CD4-positive, alpha-beta T cell (primary cell): ENCODE results near the gene SEMA7A. TPM values are rescaled to one million over a fixed set of nuclear protein-coding genes. Genes with fewer than 3 reads are reported as not detected.

Source experiments
- ATAC-seq: fragments of 200-7000 bp; cut with Tn5 transposase; one replicate; pipeline ENCODE4 v1.10.0; 2022; ENCODE audit warnings: mild to moderate bottlenecking; ENCODE audit not compliant: poor library complexity
- CTCF ChIA-PET: fragments of 350-600 bp; sonication (Branson Sonifier 250); formaldehyde crosslinking; loops from one replicate; lab custom pipeline; 2021; ENCODE audit warnings: antibody characterized with exemption, inconsistent platforms; lab: Charles Lee
- POLR2A ChIA-PET: fragments of 350-600 bp; sonication (Branson Sonifier 250); formaldehyde crosslinking; loops from one replicate; lab custom pipeline; 2021; ENCODE audit warnings: antibody characterized with exemption, inconsistent platforms; lab: Charles Lee
- DNase-seq, 14 experiments: peaks; one replicate each; pipeline ENCODE4 v3.0.0-alpha.2; 2013 to 2020; ENCODE audit warnings: mixed read lengths in 2 of 14
- H3K27ac ChIP-seq, 2 donors: one replicate each; pipeline versions ENCODE4 v1.5.1 to v1.7.0; 2013; ENCODE audit warnings: low read length in 2 of 2, low read depth in 1 of 2, mild to moderate bottlenecking in 1 of 2
- H3K27me3 ChIP-seq, 2 experiments: 1 replicate in 1 of 2; 2 replicates in 1 of 2; pipeline versions ENCODE4 v1.6.1 to v1.7.0; 2013; ENCODE audit warnings: low read length in 2 of 2, control low read depth in 1 of 2, mild to moderate bottlenecking in 1 of 2, moderate library complexity in 1 of 2; ENCODE audit not compliant: insufficient read depth in 2 of 2, control insufficient read depth in 1 of 2
- H3K36me3 ChIP-seq: one replicate; pipeline ENCODE4 v1.6.1; 2013; ENCODE audit warnings: low read length, control low read depth; ENCODE audit not compliant: insufficient read depth
- H3K4me1 ChIP-seq: one replicate; pipeline ENCODE4 v1.6.1; 2013; ENCODE audit warnings: low read length, control low read depth; ENCODE audit not compliant: insufficient read depth
- H3K4me3 ChIP-seq: one replicate; pipeline ENCODE4 v1.5.1; 2013; ENCODE audit warnings: mild to moderate bottlenecking, low read length, moderate library complexity
- H3K9me3 ChIP-seq, 2 experiments: 1 replicate in 1 of 2; 2 replicates in 1 of 2; pipeline versions ENCODE4 v1.6.1 to v1.7.0; 2013; ENCODE audit warnings: low read length in 2 of 2, mild to moderate bottlenecking in 2 of 2, control low read depth in 1 of 2, moderate library complexity in 1 of 2; ENCODE audit not compliant: control insufficient read depth in 1 of 2, insufficient read depth in 1 of 2
- H3K27ac Mint-ChIP-seq: one replicate; pipeline ENCODE4 v1.8.0; 2020; ENCODE audit warnings: mixed read lengths
- H3K27me3 Mint-ChIP-seq: one replicate; pipeline ENCODE4 v1.8.0; 2021; ENCODE audit warnings: mixed read lengths
- H3K36me3 Mint-ChIP-seq: one replicate; pipeline ENCODE4 v1.8.0; 2021; ENCODE audit warnings: low read depth, mixed read lengths
- H3K4me1 Mint-ChIP-seq: one replicate; pipeline ENCODE4 v1.8.0; 2021; ENCODE audit warnings: low read depth, mixed read lengths
- H3K4me3 Mint-ChIP-seq: one replicate; pipeline ENCODE4 v1.8.0; 2020; ENCODE audit warnings: mild to moderate bottlenecking, mixed read lengths
- H3K9me3 Mint-ChIP-seq: one replicate; pipeline ENCODE4 v1.8.0; 2020; ENCODE audit warnings: mixed read lengths
- intact Hi-C, 2 experiments: fragments of 100-400 bp; cut with DNase I in 1 of 2; cut with micrococcal nuclease in 1 of 2; formaldehyde crosslinking; loops; one replicate each; pipeline versions ENCODE4 v1.15.1 to v1.9.0; 2023 to 2025; cut with DNase I, micrococcal nuclease
- total RNA-seq, 174 experiments: library from RNA in 2 of 174; stranded (reverse) in 2 of 174; gene quantifications; one replicate each; pipeline ENCODE4 v1.2.3 and lab custom pipeline; 2021 to 2026
- TF ChIP-seq, protein P1 (sequence below): fragments of 200-600 bp; IDR thresholded peaks from one replicate; pipeline ENCODE4 v1.8.0; 2022; ENCODE audit warnings: antibody characterized with exemption, mild to moderate bottlenecking

SEMA7A gene
- total RNA-seq, 2 experiments from 2014 or later, result 2.3 to 2.7 TPM

GRCh38 chr15:74400915-74401757 is 32.6 kb downstream of the SEMA7A start:
- CTCF ChIA-PET, result interaction anchor here (1.5 kb wide), 1 partner anchor 19 kb away, joined by 4 read pairs; no protein-coding TSS in a partner anchor
- Mint-ChIP-seq H3K27me3 (no peaks in the 10 kb centered on the region), H3K9me3 (no peaks in the 10 kb centered on the region), H3K4me1 (peaks cover 55% of the 10 kb centered on the region), H3K36me3 (no peaks in the 10 kb centered on the region), H3K27ac (no peak overlapping the region), H3K4me3 (peak overlapping the region; percentile 30)
- intact Hi-C loops, result no loop called here
- Histone ChIP-seq H3K27me3 (no peaks in the 10 kb centered on the region), H3K4me1 (peaks cover 52% of the 10 kb centered on the region), H3K9me3 (no peaks in the 10 kb centered on the region), H3K4me3 (no peak overlapping the region), H3K36me3 (no peaks in the 10 kb centered on the region), H3K27ac (no peak overlapping the region)
- POLR2A ChIA-PET, result interaction anchor here (0.6 kb wide), 1 partner anchor 352 kb away, joined by 3 read pairs; no protein-coding TSS in a partner anchor
- TF ChIP-seq, protein P1, sequence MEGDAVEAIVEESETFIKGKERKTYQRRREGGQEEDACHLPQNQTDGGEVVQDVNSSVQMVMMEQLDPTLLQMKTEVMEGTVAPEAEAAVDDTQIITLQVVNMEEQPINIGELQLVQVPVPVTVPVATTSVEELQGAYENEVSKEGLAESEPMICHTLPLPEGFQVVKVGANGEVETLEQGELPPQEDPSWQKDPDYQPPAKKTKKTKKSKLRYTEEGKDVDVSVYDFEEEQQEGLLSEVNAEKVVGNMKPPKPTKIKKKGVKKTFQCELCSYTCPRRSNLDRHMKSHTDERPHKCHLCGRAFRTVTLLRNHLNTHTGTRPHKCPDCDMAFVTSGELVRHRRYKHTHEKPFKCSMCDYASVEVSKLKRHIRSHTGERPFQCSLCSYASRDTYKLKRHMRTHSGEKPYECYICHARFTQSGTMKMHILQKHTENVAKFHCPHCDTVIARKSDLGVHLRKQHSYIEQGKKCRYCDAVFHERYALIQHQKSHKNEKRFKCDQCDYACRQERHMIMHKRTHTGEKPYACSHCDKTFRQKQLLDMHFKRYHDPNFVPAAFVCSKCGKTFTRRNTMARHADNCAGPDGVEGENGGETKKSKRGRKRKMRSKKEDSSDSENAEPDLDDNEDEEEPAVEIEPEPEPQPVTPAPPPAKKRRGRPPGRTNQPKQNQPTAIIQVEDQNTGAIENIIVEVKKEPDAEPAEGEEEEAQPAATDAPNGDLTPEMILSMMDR, result no peak
- DNase-seq, result peak in 2 of 14 experiments; percentile 28 to 31
- ATAC-seq, result no peak

GRCh38 chr15:74400313-74400860 is 33.4 kb downstream of the SEMA7A start:
- Mint-ChIP-seq H3K9me3 (no peaks in the 10 kb centered on the region), H3K4me1 (peaks cover 55% of the 10 kb centered on the region), H3K27me3 (no peaks in the 10 kb centered on the region), H3K27ac (no peak overlapping the region), H3K4me3 (peak overlapping the region; percentile 30), H3K36me3 (no peaks in the 10 kb centered on the region)
- Histone ChIP-seq H3K9me3 (no peaks in the 10 kb centered on the region), H3K4me3 (no peak overlapping the region), H3K4me1 (peaks cover 52% of the 10 kb centered on the region), H3K36me3 (no peaks in the 10 kb centered on the region), H3K27me3 (no peaks in the 10 kb centered on the region), H3K27ac (no peak overlapping the region)
- DNase-seq (peak in 1 of 14 experiments; percentile 37), ATAC-seq (no peak)
- POLR2A ChIA-PET, result interaction anchor here (0.6 kb wide), 1 partner anchor 351 kb away, joined by 3 read pairs; no protein-coding TSS in a partner anchor
- TF ChIP-seq, protein P1, result no peak
- CTCF ChIA-PET, result interaction anchor here (1.5 kb wide), 1 partner anchor 18 kb away, joined by 4 read pairs; no protein-coding TSS in a partner anchor
- intact Hi-C loops, result no loop called here

GRCh38 chr15:74399511-74400312 is 34.0 kb downstream of the SEMA7A start:
- no peak overlapping the region for H3K4me3 Mint-ChIP-seq
- TF ChIP-seq, protein P1, result no peak
- H3K27ac Mint-ChIP-seq, result no peak overlapping the region
- H3K9me3 Mint-ChIP-seq, result no peaks in the 10 kb centered on the region
- intact Hi-C loops, result no loop called here
- Histone ChIP-seq H3K27me3 (no peaks in the 10 kb centered on the region), H3K27ac (no peak overlapping the region), H3K4me1 (peaks cover 52% of the 10 kb centered on the region), H3K9me3 (no peaks in the 10 kb centered on the region), H3K4me3 (no peak overlapping the region), H3K36me3 (no peaks in the 10 kb centered on the region)
- DNase-seq, result peak in 5 of 14 experiments; percentile 24 to 69 (median 38)
- peaks cover 55% of the 10 kb centered on the region for H3K4me1 Mint-ChIP-seq
- H3K27me3 Mint-ChIP-seq, result no peaks in the 10 kb centered on the region
- CTCF ChIA-PET, result interaction anchor here (1.5 kb wide), 1 partner anchor 17 kb away, joined by 4 read pairs; no protein-coding TSS in a partner anchor
- POLR2A ChIA-PET, result no interaction called here
- no peaks in the 10 kb centered on the region for H3K36me3 Mint-ChIP-seq
- peak; percentile 58 for ATAC-seq
